ENCODE data around the gene KDM4C. TPM values are rescaled to one million over a fixed set of nuclear protein-coding genes. Genes with fewer than 3 reads are reported as not detected.

KDM4C gene
- total RNA-seq, 4 donors from 2014 or later: 39.0 to 113 (median 43.9) TPM

GRCh38 chr9:7171396-7172153 is 413.8 kb downstream of the KDM4C start:
- WGBS: 85% methylated on average over 10 of the region's 10 CpGs
- TF ChIP-seq, protein P1, sequence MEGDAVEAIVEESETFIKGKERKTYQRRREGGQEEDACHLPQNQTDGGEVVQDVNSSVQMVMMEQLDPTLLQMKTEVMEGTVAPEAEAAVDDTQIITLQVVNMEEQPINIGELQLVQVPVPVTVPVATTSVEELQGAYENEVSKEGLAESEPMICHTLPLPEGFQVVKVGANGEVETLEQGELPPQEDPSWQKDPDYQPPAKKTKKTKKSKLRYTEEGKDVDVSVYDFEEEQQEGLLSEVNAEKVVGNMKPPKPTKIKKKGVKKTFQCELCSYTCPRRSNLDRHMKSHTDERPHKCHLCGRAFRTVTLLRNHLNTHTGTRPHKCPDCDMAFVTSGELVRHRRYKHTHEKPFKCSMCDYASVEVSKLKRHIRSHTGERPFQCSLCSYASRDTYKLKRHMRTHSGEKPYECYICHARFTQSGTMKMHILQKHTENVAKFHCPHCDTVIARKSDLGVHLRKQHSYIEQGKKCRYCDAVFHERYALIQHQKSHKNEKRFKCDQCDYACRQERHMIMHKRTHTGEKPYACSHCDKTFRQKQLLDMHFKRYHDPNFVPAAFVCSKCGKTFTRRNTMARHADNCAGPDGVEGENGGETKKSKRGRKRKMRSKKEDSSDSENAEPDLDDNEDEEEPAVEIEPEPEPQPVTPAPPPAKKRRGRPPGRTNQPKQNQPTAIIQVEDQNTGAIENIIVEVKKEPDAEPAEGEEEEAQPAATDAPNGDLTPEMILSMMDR (IDR thresholded peaks at IDR 0.05): no peak
- no peak for TF ChIP-seq POLR2A (IDR thresholded peaks at IDR 0.05)
- TF ChIP-seq EP300 (IDR thresholded peaks at IDR 0.05): no peak
- no peak for TF ChIP-seq POLR2AphosphoS5 (IDR thresholded peaks at IDR 0.05)
- no peak for DNase-seq (ENCODE audit: low spot score in 2 of 2)
- no peaks in the 10 kb centered on the region for H3K4me1 ChIP-seq
- H3K27ac ChIP-seq: no peak overlapping the region
- no peaks in the 10 kb centered on the region for H3K27me3 ChIP-seq
- H3K4me3 ChIP-seq: no peak overlapping the region
- H3K36me3 ChIP-seq: peaks cover 38% of the 10 kb centered on the region
- H3K9me3 ChIP-seq: no peaks in the 10 kb centered on the region

DNA sequence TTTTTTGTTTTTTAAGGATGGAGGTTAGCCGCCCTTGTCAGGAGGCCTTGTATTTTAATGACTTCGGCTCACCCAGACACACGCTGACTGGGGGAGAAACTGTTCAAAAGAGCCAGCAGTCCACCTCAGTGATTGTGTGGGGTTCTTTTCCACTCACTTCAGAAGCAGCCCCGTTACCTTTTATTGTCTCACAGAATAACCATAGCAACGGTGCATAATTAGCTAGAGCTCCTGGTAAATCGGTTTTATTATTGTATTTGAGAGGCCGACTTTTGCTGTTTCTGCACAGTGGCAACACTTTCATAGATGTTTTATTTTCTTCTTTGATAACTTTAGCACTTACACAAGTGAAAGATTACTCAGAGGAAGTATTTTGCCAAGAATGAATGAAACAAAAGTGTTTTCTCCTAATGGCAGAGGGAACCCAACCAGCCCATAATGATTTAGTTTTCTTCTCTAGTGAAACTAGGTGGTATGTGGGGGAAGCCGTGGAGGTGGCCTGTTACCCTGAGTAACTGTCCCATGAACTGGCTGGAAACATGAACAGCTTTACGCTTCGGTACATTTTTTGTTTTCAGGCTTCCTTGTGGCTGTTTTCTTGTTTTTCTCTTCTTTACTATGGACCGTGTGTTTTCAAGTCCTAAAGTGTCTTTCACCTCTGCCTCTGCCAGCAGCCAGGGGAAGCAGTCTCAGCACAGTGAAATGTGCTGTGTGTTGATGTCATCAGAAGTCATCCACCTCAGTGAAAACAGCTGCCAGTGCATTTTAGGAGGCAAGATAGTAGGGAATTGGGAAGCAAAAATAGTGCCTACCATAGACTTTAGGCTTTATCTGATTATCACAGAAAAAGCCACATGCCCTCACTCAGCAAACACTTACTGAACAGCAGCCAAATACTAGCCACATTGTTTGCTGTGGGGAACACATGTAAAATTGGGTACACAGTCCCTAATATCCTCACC is 414.7 kb downstream of the KDM4C start:
- peaks cover 30% of the 10 kb centered on the region for H3K36me3 ChIP-seq
- H3K4me1 ChIP-seq: no peaks in the 10 kb centered on the region
- DNase-seq (ENCODE audit: low spot score in 2 of 2): no peak
- TF ChIP-seq, protein P1 (IDR thresholded peaks at IDR 0.05): no peak
- TF ChIP-seq POLR2A (IDR thresholded peaks at IDR 0.05) (no peak), EP300 (IDR thresholded peaks at IDR 0.05) (no peak), POLR2AphosphoS5 (IDR thresholded peaks at IDR 0.05) (no peak)
- H3K4me3 ChIP-seq: no peak overlapping the region
- 93% methylated on average over 11 of the region's 11 CpGs for WGBS
- H3K27ac ChIP-seq: no peak overlapping the region
- H3K27me3 ChIP-seq: no peaks in the 10 kb centered on the region
- H3K9me3 ChIP-seq: no peaks in the 10 kb centered on the region

DNA sequence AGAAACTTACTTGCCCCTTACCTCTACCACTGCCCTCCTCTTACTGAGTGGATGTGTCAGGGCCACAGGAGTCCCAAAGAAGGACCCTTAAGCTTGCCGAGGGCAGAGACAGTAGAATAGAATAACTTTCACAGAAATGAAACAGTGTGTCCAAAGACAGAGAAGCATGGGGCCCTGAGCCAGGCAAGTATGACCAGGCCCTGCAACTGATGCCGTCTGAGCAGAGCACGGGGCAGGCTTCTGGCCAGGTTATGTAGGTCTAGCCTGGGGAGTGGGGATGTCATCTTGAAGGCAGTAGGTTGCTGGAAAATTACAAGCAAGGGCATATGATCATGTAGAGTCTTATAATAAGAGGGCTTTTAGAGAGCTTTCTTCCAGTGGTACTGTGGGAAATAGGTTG is 415.4 kb downstream of the KDM4C start:
- H3K27ac ChIP-seq: no peak overlapping the region
- H3K4me1 ChIP-seq: no peaks in the 10 kb centered on the region
- WGBS: 82% methylated on average over 3 of the region's 3 CpGs
- TF ChIP-seq POLR2AphosphoS5 (IDR thresholded peaks at IDR 0.05): no peak
- H3K9me3 ChIP-seq: no peaks in the 10 kb centered on the region
- no peak overlapping the region for H3K4me3 ChIP-seq
- H3K36me3 ChIP-seq: peaks cover 29% of the 10 kb centered on the region
- no peaks in the 10 kb centered on the region for H3K27me3 ChIP-seq
- DNase-seq (ENCODE audit: low spot score in 2 of 2): no peak

DNA sequence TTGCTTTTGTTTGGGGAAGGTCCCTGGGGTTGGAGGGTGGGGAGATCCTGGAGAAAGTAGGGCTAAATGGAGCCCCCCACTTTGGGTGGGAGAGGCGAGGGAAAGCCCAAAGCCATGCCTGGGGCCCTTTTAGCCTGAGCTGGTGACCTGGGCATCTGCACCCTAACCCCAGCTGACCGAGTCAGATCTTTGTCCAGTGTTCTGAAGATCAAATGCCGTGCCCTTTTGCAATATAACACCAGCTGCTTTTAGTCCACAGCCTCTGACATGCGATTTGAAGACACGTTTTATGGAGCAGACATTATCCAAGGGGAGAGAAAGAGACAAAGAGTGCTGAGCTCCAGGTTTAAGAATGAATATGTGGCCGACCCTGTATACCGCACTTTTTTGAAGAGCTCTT is 416.5 kb downstream of the KDM4C start:
- DNase-seq (ENCODE audit: low spot score in 2 of 2): no peak
- Histone ChIP-seq H3K4me3 (no peak overlapping the region), H3K36me3 (peaks cover 27% of the 10 kb centered on the region), H3K27ac (no peak overlapping the region), H3K27me3 (no peaks in the 10 kb centered on the region), H3K4me1 (no peaks in the 10 kb centered on the region), H3K9me3 (no peaks in the 10 kb centered on the region)
- 93% methylated on average over 7 of the region's 7 CpGs for WGBS
- no peak for TF ChIP-seq EP300 (IDR thresholded peaks at IDR 0.05)
- TF ChIP-seq POLR2AphosphoS5 (IDR thresholded peaks at IDR 0.05): no peak
- TF ChIP-seq, protein P1 (IDR thresholded peaks at IDR 0.05): no peak
- no peak for TF ChIP-seq POLR2A (IDR thresholded peaks at IDR 0.05)

- Histone ChIP-seq H3K36me3 (peaks cover 22% of the 10 kb centered on the region), H3K4me3 (no peak overlapping the region), H3K27me3 (no peaks in the 10 kb centered on the region), H3K27ac (no peak overlapping the region), H3K4me1 (no peaks in the 10 kb centered on the region), H3K9me3 (no peaks in the 10 kb centered on the region)
- TF ChIP-seq EP300 (IDR thresholded peaks at IDR 0.05) (no peak), POLR2AphosphoS5 (IDR thresholded peaks at IDR 0.05) (no peak), POLR2A (IDR thresholded peaks at IDR 0.05) (no peak)
- TF ChIP-seq, protein P1 (IDR thresholded peaks at IDR 0.05): no peak
- no peak for DNase-seq (ENCODE audit: low spot score in 2 of 2)
- WGBS: 92% methylated on average over 8 of the region's 8 CpGs
Measured at GRCh38 chr9:7174884-7175283, 417.1 kb downstream of the KDM4C start.
